ENCODE data around the gene PLCB4.

DNA sequence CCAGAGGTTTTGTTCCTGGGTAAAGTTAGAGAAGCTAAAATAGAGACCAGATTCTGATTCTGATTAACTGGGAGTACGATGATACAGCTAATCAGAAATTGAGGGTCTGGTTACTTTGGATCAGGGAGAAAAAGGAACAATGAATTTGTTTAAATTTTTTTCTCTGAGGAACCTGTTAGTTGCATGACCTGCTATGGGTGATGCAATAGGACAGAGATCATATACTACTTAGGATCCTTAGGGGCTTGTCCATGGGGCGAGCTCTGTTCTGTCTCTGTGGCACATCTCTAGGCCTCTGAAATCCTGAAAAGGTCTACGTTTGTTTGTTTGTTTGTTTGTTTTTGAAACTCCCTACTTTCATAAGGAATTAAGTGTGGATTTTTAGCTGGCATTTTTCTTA lies 279.4 kb downstream of the PLCB4 start:
- TF ChIP-seq, protein P1, sequence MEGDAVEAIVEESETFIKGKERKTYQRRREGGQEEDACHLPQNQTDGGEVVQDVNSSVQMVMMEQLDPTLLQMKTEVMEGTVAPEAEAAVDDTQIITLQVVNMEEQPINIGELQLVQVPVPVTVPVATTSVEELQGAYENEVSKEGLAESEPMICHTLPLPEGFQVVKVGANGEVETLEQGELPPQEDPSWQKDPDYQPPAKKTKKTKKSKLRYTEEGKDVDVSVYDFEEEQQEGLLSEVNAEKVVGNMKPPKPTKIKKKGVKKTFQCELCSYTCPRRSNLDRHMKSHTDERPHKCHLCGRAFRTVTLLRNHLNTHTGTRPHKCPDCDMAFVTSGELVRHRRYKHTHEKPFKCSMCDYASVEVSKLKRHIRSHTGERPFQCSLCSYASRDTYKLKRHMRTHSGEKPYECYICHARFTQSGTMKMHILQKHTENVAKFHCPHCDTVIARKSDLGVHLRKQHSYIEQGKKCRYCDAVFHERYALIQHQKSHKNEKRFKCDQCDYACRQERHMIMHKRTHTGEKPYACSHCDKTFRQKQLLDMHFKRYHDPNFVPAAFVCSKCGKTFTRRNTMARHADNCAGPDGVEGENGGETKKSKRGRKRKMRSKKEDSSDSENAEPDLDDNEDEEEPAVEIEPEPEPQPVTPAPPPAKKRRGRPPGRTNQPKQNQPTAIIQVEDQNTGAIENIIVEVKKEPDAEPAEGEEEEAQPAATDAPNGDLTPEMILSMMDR (conservative IDR thresholded peaks at IDR 0.05; ENCODE audit: low read length): no peak
- TF ChIP-seq EZH2phosphoT487 (IDR thresholded peaks at IDR 0.05; ENCODE audit: borderline replicate concordance): no peak
